Breast epithelium (tissue), 4 donors: Measurements from ENCODE around the gene TTLL12. TPM values are rescaled to one million over a fixed set of nuclear protein-coding genes. Genes with fewer than 3 reads are reported as not detected.

Experiments used
- DNase-seq, 2 donors: peaks; one replicate each; pipeline ENCODE4 v3.0.0-alpha.2; 2019; ENCODE audit warnings: low spot score in 2 of 2
- H3K27ac ChIP-seq, 2 donors: fragments of 200-600 bp; sonication (generic) in 1 of 2; one replicate each; pipeline ENCODE4 v1.5.1; 2016 to 2019; ENCODE audit warnings: mild to moderate bottlenecking in 1 of 2
- H3K27me3 ChIP-seq, 2 donors: fragments of 200-600 bp; sonication (generic) in 1 of 2; one replicate each; pipeline versions ENCODE4 v1.5.1 to v1.6.0; 2017 to 2019; ENCODE audit warnings: control low read depth in 1 of 2, mild to moderate bottlenecking in 1 of 2
- H3K36me3 ChIP-seq: fragments of 200-600 bp; one replicate; pipeline ENCODE4 v1.5.1; 2019
- H3K4me1 ChIP-seq, 2 donors: fragments of 200-600 bp; sonication (generic); one replicate each; pipeline ENCODE4 v1.5.1; 2016 to 2019; ENCODE audit warnings: control low read depth in 1 of 2
- H3K4me3 ChIP-seq, 3 donors: fragments of 200-600 bp; sonication (generic); 1 replicate in 2 of 3; 2 replicates in 1 of 3; pipeline ENCODE4 v1.5.1; 2016 to 2019; ENCODE audit warnings: mild to moderate bottlenecking in 3 of 3, moderate library complexity in 2 of 3
- H3K9me3 ChIP-seq, 2 donors: fragments of 200-600 bp; sonication (generic) in 1 of 2; one replicate each; pipeline ENCODE4 v1.5.1; 2016 to 2019; ENCODE audit warnings: control low read depth in 1 of 2
- CTCF ChIP-seq, 3 donors: fragments of 450-650 bp; IDR thresholded peaks; one replicate each; pipeline ENCODE4 v1.5.1; 2016 to 2017; ENCODE audit warnings: antibody characterized with exemption in 3 of 3, mild to moderate bottlenecking in 3 of 3, moderate library complexity in 3 of 3
- POLR2A ChIP-seq: fragments of 450-650 bp; IDR thresholded peaks from one replicate; pipeline ENCODE4 v1.6.1; 2016; ENCODE audit warnings: antibody characterized with exemption, mild to moderate bottlenecking, moderate library complexity
- POLR2AphosphoS5 ChIP-seq, 3 donors: sonication (generic); formaldehyde crosslinking; IDR thresholded peaks; one replicate each; pipeline ENCODE4 v1.6.1; 2017; ENCODE audit warnings: antibody characterized with exemption in 3 of 3
- intact Hi-C: fragments of 100-400 bp; cut with DNase I; formaldehyde crosslinking; loops from one replicate; pipeline ENCODE4 v1.15.1; 2023; ENCODE audit warnings: low total_unique reads
- total RNA-seq, 3 donors: library from RNA; depleted of rRNA; stranded (reverse); fragments of >200 nt; gene quantifications; one replicate each; pipeline ENCODE4 v1.1.0, GENCODE V29; 2016

Gene TTLL12
- total RNA-seq, 3 donors from 2014 or later: 25.9 to 36.0 (median 31.4) TPM

GRCh38 chr22:43205261-43205691, 18.3 kb upstream of the TTLL12 start:
- no peaks in the 10 kb centered on the region for H3K27me3 ChIP-seq
- DNase-seq: no peak
- no peak for TF ChIP-seq POLR2A
- no peak for TF ChIP-seq CTCF (IDR thresholded peaks at IDR 0.05)
- H3K4me1 ChIP-seq: no peaks in the 10 kb centered on the region
- H3K36me3 ChIP-seq: no peaks in the 10 kb centered on the region
- intact Hi-C loops: no loop called here
- H3K9me3 ChIP-seq: no peaks in the 10 kb centered on the region
- no peak overlapping the region for H3K4me3 ChIP-seq
- no peak overlapping the region for H3K27ac ChIP-seq

GRCh38 chr22:43203471-43203981, 16.6 kb upstream of the TTLL12 start:
- Histone ChIP-seq H3K4me1 (no peaks in the 10 kb centered on the region), H3K4me3 (no peak overlapping the region), H3K27me3 (no peaks in the 10 kb centered on the region), H3K36me3 (no peaks in the 10 kb centered on the region), H3K27ac (no peak overlapping the region), H3K9me3 (no peaks in the 10 kb centered on the region)
- no peak for TF ChIP-seq POLR2A
- no peak for TF ChIP-seq POLR2AphosphoS5 (IDR thresholded peaks at IDR 0.05)
- no peak for TF ChIP-seq CTCF (IDR thresholded peaks at IDR 0.05)
- intact Hi-C loops: no loop called here
- no peak for DNase-seq

GRCh38 chr22:43202756-43203410, 15.9 kb upstream of the TTLL12 start:
- DNase-seq: no peak
- Histone ChIP-seq H3K36me3 (no peaks in the 10 kb centered on the region), H3K9me3 (no peaks in the 10 kb centered on the region)

GRCh38 chr22:43202326-43202725, 15.4 kb upstream of the TTLL12 start:
- no peaks in the 10 kb centered on the region for H3K4me1 ChIP-seq
- TF ChIP-seq POLR2AphosphoS5 (IDR thresholded peaks at IDR 0.05): no peak
- no peak for TF ChIP-seq POLR2A
- no peak for TF ChIP-seq CTCF (IDR thresholded peaks at IDR 0.05)
- H3K27me3 ChIP-seq: no peaks in the 10 kb centered on the region
- H3K4me3 ChIP-seq: no peak overlapping the region
- no peaks in the 10 kb centered on the region for H3K9me3 ChIP-seq
- no peak overlapping the region for H3K27ac ChIP-seq
- no peak for DNase-seq
- intact Hi-C loops: no loop called here
- no peaks in the 10 kb centered on the region for H3K36me3 ChIP-seq

More at GRCh38 chr22:43202756-43203410, 15.9 kb upstream of the TTLL12 start:
- intact Hi-C loops: no loop called here
- H3K27me3 ChIP-seq: no peaks in the 10 kb centered on the region
- H3K4me3 ChIP-seq: no peak overlapping the region
- TF ChIP-seq POLR2AphosphoS5 (IDR thresholded peaks at IDR 0.05): no peak
- TF ChIP-seq CTCF (IDR thresholded peaks at IDR 0.05): no peak
- TF ChIP-seq POLR2A: no peak
- no peak overlapping the region for H3K27ac ChIP-seq
- H3K4me1 ChIP-seq: no peaks in the 10 kb centered on the region

- H3K4me1 ChIP-seq: no peaks in the 10 kb centered on the region
- H3K27ac ChIP-seq: no peak overlapping the region
- H3K4me3 ChIP-seq: no peak overlapping the region
- no peaks in the 10 kb centered on the region for H3K27me3 ChIP-seq
- no peaks in the 10 kb centered on the region for H3K36me3 ChIP-seq
- TF ChIP-seq CTCF (IDR thresholded peaks at IDR 0.05) (no peak), POLR2A (no peak), POLR2AphosphoS5 (IDR thresholded peaks at IDR 0.05) (no peak)
- intact Hi-C loops: no loop called here
- DNase-seq: no peak
- H3K9me3 ChIP-seq: no peaks in the 10 kb centered on the region
These were observed 14.7 kb upstream of the TTLL12 start for GRCh38 chr22:43201486-43202219.
